HG02571 (cell line): Measurements from ENCODE around the gene TPD52L1.
"Not testable (repeated sequence)": the region's sequence is repeated elsewhere in the genome, so short reads cannot be mapped to it uniquely, and the experiment has no call there.

Experiments used
- ATAC-seq: cut with Tn5 transposase; IDR thresholded peaks from one replicate; pipeline ENCODE4 v1.9.1; 2021; ENCODE audit warnings: mild to moderate bottlenecking, moderate library complexity; ENCODE audit not compliant: unreplicated experiment

Gene TPD52L1

DNA sequence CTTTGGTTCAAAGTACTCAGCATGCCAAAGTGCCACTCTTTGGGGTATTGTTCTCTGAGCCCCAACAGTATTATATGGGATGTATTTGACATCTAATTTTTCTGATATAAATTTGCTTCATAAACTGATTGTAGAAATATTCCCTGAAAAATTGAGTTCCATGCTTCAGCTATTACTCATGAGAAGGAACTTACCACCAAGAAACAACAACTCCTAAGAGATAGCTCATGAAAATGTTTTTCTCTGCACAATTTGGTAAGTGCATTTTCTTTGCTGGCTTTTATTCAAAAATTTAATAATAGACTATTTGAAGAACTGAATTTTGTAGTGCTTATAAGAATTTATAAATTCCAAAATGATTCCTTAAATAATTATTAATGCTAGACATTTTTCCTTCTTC, 12.8 kb upstream of the TPD52L1 start:
- no peak for ATAC-seq

DNA sequence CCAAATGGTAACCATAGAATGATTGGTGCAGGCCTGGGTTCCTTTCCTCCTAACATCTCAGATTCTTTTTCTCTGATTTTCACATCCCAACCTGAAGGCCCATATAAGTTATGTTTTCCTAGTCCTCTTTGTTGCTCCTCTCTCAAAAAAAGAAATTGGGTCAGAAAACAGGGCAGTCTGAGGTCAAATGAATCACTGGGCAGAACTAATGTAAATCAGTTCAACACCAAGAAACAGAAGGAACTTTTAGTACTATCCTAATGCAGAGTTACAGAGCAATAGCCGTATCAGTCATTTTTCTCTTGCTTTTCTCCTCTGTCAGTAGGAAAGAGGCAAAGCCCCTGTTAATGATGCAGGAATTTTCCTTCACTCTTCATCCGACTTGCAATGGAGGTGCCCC, 11.0 kb upstream of the TPD52L1 start:
- ATAC-seq = no peak

DNA sequence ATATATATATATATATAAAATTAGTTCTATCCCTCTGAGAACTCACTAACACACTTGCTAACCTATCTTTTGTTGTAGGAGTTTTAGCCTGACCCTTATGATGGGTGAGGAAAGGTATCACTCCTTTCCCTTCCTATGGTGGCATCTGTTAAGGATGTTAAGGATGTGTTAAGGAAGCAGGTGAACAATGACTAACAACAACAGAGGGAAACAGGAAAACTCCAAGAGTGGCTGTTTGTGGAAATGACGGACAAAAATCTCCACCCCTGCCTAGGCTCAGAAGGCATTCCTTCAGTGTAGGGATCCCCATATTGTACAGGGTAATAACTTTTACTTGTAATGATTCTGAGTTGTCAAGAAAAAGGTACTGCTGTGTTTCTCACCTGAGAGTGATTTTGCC, 8.8 kb upstream of the TPD52L1 start:
- no peak for ATAC-seq

DNA sequence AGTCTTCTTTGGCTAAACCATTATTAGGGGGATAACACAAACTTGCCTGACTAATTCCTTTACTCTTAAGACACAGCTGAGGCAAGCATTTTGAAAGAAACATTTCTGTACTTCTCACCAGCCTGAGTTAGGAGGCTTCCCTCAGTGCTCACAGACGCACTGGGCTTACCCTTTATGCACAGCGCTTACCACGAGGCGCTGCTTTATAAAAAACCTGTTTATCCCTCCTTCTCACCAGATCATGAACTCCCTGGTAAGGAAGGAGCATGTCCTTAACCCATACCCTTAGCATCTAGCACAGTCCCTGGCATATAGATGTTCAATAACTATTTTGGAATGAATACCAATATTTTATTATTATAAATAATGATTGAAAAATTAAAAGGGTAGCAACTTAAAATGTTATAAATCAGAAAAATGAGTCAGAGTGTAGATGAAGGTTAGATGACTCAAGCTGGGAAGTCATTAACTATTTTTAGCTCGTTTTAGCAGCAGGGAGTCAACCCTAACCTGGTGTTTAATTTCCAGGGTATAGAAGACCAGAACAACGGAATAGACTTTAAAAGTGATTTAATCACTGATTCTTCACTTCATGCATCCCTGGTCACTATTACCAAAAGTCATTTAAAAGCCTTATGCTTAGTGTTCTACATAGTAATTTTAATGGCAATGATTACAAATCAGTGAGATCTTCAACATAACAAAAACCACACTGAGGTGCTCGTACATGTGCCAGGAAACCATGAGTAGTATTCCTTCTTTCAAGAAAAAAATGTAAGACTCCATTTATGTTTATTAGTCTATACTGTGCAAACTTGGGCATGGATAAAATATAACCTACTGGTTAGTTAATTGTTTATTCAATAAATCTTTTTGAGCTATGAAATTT, 4.1 kb upstream of the TPD52L1 start:
- no peak for ATAC-seq

DNA sequence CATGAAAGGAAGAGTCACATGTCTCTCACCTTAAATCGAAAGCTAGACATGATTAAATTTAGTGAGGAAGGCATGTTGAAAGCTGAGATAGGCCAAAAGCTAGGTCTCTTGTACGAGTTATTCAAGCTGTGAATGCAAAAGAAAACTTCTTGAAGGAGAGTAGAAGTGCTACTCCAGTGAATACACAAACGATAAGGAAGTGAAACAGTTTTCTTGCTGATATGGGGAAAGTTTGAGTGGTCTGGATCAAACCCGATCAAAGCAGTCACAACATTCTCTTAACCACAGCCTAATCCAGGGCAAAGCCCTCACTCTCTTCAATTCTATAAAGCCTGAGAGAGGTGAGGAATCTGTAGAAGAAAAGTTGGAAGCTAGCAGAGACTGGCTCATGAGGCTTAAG, 1.9 kb upstream of the TPD52L1 start:
- no peak for ATAC-seq

DNA sequence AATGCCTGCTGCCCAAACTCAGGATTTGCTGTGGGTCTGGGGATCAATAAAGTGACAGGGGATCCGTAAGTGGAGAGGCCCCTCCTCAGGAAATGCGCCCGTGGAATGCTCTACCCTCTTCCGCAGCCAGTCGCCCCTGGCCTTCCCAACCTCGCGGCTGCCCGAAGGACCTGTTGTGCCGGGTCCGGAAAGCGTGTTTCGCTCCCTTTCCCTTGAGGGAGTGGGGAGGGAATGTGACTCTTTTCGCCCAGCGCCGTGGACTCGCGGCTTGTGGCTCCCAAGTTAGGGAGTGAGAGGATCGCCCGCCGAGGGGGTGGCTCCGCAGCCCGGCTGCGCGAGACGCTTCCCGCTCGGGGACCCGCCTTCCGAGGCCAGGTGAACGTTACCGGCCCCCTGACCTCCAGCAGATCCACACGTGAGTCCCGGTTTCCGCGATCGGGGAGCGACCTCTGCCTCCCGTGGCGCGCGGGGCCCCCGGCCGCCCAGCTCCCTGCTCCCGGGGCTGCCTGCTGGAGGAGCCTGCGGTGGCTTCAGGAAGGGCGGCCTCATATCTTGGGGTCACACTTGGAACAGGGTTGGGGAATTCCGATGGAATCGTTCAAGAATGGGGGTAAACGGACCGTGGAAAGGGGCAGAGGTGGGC, 666 bp downstream of the TPD52L1 start:
- ATAC-seq = no peak

DNA sequence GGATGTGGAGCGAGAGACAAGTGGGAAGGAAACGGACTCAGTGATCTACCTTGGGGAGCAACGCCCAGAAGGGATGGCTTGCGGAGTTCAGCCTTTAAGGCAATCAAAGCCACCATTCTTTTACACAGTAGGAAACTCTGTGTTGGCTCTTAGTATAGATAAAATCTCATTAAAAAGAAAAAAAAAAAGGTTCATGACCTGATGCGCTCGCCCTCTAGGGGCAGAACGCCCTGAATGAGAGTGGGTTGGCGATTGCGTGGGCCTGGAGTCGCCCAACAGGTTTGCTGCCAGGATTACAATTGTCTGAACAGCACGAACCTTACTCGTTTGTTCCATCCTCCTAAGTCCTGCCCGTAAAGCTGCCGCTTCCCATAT, 1.2 kb downstream of the TPD52L1 start:
- ATAC-seq = no peak

DNA sequence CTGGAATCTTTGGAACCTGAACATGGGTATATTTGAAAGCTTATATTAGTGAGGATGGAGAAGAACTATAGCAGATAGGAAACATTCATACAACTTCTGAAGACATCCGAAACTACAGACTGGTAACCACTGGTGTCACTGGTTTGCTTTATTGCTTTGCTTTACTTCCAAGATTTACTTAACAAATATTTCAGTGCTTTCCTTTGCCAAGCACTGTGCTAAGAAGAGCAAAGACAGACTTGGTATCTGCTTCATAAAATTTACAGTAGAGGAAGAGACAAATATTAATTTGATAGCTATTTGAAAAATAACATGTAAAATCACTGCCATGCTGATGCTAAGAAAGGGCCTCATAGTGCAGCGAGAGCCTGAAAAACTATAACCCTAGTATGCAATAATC, 1.8 kb downstream of the TPD52L1 start:
- no peak for ATAC-seq

DNA sequence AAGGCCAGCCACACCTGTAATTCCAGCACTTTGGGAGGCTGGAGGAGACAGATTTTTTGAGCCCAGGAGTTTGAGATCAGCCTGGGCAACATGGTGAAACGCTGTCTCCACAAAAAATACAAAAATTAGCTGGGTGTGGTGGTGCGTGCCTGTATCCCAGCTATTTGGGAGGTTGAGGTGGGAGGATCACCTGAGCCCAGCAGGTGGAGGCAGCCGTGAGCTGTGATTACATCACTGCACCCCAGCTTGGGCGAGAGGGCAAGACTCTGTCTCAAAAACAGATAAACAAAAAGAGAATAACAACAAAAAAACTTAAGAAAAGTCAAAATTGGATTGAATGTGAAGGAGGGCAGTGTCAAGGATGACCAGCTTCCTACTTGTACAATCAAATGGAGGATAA, 2.9 kb downstream of the TPD52L1 start:
- ATAC-seq = no peak

DNA sequence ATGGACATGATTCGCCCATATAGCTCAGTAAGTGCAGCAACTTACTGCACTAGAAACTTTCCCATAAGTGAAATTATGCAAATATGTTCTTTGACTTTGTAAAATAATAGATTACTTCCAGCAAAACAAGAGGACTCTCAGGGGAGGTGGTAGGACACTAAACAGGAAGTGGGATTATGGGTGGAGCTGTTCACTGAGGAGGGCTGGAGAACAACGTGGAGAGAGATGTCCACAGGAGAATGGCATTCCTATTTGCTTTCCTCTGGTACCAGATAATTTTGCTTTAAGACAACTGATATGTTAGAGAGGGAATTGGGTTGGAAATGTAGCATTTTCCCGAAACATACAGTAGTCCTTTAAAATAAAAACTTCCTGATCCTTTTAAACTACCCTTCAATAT, 3.7 kb downstream of the TPD52L1 start:
- ATAC-seq = no peak

DNA sequence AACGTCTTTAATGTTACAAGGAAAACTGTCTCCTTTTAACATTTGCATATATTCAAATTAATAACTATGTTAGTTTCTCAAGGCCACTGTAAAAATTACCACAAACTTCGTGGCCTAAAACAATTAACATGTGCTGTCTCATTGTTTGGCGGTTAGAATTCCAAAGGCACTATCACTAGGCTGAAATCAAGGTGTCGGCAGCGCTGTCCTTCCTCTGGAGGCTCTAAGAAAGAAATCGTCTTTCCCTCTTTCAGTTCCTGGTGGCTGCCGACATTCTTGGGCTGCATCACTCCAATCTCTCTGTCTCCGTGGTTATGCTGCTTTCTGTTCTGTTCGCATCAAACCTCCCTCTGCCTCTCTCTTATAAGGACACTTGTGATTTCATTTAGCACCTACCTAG, 4.2 kb downstream of the TPD52L1 start:
- ATAC-seq = no peak

DNA sequence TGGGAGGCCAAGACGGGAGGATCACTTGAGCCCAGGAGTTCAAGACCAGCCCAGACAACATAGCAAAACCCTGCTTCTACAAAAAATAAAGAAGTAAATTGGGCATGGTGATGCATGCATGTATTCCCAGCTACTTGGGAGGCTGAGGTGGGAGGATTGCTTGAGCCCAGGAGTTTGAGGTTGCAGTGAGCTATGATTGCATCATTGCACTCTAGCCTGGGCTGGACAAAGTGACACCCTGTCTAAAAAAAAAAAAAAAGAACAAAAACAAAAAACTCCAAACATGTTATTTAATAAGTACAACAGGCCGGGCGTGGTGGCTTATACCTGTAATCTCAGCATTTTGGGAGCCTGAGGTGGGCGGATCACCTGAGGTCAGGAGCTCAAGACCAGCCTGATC, 9.8 kb downstream of the TPD52L1 start:
- not testable (repeated sequence) for ATAC-seq

DNA sequence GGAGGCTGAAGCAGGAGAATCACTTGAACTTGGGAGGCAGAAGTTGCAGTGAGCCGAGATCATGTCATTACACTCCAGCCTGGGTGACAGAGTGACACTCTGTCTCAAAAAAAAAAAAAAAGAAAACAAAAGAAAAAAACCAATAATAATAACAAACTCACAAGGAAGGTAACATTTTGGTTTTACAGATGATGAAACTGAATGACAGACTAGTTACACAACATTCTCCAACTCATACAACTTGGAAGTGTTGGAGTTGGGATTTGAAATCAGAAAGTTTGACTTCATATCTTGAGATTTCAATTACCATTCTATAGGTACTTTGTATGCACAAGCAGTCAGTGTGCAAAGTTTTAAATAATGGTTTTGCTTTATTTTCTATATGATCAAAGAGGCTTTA, 10.2 kb downstream of the TPD52L1 start:
- no peak for ATAC-seq

DNA sequence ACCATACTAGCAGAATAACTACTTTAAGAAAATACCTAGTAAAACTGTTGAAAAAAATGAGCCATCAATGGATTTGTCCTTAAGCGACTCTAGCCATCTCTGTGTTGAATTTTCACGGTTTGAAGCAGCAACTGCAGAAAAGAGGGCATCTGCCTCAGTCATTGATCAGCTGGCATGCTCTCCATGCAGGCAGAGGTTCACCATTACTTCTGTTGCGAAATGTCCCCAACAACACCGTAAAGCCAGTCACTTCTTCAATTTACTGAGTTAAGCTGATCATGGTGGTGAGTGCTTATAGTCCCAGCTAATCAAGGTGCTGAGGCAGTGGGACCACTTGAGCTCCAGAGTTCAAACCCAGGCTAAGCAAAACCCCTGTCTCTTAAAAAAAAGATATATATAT, 11.1 kb downstream of the TPD52L1 start:
- ATAC-seq = no peak

DNA sequence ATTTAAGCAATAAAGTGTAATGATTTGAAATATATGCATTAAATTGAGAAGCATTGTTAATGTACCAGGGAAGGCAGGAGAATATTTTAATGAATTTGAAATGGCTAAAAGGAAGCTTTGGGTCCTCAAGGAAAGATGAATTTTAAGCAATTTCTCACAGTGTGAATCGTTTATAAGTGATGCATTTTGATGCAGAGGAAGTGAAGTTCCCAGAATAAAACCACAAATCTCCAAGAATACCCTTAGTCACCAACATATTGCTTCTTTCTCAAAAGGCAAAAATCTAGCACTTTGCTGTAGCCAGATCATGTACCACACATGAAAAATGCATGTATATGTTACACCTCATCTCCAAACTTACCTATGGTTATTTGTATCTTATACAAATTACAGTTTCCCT, 11.7 kb downstream of the TPD52L1 start:
- ATAC-seq = no peak

DNA sequence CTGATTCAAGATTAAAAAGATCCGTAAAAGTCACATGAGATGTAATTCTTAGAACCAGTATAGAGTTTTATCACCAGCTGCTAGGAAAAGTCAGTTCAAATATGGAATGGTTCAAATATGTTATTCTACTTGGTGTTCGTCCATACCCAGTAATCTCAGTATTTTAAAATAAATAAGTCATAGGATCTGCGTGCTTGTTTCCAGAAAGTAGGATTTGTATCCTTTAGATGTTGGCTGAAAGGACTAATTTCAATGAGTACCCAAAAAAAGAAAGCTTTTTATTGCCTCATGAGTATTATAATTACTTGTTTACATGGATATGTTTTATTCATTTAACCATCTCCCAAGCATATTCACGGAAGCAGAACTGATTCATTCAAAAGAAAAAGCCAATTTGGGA, 12.2 kb downstream of the TPD52L1 start:
- ATAC-seq = no peak

DNA sequence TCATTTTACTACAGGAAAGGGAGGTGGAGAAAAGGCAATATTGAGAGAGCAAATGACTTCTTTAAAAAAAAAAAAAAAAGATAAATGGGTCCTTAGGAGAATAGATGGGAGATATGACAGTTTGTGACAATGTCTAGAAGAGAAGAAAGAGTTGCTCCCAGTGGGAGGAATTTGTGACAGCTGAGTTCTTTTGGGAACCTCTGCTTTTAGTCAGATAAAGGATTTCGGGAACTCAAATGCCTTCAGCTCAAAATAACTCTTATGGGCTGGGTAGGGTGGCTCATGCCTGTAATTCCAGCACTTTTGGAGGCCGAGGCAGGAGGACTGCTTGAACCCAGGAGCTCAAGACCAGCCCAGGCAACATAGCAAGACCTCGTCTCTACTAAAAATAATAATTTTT, 13.1 kb downstream of the TPD52L1 start:
- no peak for ATAC-seq

DNA sequence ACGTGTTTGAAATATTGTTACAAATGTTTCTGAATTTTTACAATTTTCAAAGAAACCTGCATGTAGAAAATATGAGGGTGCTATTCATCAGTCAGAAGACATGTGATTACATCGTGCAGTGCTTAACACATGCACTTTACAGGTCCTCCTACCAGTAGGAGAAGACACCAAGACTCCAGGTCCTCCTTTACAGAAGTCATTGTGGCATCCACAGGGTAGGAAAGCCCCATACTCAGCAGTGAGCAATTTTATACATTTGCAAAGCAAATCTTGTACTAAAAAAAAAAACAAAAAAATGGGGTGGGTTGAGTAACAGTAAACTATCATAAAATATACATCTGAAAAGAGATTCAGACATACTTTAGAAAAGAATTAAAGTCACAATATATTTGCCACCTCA, 14.0 kb downstream of the TPD52L1 start:
- ATAC-seq = no peak

DNA sequence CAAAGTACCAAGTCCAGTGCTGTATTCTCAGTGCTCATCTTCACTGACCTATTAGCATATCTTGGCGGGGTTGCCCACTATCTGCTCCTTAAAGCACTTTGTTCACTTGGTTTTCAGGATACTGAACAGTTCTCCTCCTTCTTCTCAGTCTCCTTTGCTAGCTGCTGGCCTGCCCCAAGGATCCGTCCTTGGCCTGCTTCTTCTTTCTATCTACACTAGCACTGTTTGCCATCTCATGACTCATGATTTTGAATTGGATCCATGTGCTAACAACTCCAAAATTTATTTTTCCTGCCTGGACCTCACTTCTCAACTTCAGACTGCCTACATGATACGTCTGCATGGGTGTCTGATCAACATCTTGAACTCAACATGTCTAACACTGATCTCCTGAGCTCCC, 15.5 kb downstream of the TPD52L1 start:
- ATAC-seq = no peak

DNA sequence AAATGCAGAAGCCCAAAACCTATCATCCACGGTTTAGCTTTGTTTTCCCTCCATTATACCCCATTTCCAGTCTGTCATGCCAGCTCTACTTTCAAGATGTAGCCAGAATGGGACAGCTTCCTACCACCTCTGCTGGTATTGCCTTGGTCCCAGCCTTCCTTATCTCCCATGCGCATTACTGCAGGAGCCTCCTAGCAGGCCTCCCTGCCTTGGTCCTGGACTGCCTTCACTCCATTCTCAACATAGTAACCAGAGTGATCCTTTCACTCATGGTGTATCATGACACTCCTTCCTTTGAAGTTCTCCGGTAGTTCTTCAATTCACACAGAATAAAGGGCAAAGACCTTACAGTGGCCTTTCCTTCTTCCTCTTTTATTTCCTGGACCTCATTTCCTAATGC, 15.9 kb downstream of the TPD52L1 start:
- ATAC-seq = no peak

DNA sequence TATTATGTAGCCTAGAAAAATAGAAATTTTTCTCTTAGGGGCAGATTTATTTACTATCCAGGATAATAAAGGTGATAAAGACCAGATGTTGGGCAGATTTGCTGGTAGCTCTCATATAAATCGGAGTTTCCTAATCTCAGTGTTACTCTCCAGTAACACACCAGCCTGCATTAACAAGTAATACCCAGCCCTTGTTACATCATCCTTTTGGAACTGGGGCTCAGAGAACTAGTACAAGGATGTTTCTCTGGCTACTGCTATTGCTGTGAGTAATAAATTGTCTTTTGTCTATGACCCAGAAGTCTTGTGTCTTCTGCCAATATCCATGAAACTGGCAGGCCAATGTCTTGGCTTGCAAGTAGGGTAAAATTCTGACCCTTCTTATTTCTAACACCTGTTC, 16.8 kb downstream of the TPD52L1 start:
- no peak for ATAC-seq

DNA sequence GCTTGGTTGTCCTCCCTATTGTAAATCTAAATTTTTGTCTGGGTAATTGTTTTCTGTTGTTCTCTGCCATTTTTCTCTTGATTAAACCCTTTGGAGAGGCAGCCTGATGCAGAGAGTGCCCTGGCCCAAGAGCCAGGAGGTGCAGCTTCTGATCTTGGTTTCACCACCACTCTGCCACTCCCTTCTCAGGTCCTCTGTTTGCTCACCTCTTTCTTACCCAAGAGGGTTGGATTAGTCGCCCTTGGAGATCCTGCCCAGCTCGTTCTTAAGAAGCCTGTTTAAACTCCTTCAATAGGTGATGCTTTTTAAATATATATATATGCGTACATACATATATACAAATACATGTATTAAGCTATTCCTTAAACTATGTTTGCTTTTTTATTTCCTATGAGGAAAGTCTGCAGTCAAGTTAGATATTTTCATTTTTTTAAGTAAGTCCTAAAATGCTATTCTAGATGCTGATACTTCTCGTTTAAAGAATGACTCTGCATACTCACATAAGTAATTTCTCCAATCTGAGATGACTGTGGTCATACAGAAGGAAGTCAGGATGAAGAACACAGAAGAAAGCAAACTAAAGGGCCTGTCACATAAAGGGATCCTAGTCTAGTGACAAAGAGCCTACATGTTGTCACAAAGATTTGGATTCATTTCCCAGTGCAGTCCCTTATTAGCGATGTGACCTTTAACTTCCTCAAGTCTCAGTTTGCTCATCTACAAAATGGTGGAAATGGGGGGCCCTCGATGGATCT, 19.9 kb downstream of the TPD52L1 start:
- ATAC-seq = no peak
